ENCODE measurements around the gene CLEC9A. TPM values are rescaled to one million over a fixed set of nuclear protein-coding genes. Genes with fewer than 3 reads are reported as not detected.

The CLEC9A gene
- total and polyA plus RNA-seq, 10 of the 15 experiments (the other 5 are each of a cell fraction or from before 2014, with no cell fraction given) = not detected

DNA sequence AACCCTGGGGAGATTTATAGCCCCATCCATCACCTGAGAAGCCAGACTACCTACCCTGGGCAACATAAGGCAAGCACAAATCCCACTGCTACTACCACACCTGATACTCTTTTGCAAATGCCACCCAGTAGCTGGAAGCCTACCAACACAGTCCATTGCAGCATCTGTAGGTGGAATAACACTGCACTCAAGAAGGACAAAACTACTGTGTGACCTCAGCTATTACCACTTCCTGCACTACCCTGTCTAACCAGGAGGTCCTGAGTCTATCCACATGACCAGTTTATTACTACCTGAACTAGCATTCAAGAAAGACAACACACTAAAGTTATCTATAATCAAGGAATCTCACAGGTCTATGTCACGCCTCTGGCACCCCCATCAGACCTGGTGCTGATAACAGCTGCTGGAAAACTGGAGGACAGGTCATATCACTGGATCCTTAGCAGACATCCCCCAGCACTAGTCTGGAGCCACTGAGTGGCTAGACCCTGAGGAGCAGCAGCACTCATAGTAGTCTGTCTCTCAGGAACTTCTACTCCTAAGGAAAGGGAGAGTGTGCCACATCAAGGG, 71.3 kb downstream of the CLEC9A start:
- FAIRE-seq = no peak
- Histone ChIP-seq H3K27me3 (replicated peaks in 1 of 2; ENCODE audit: control insufficient read depth in 2 of 2, insufficient read depth in 2 of 2, low read length in 1 of 2) (no peaks in the 10 kb centered on the region), H3K4me2 (ENCODE audit: control insufficient read depth, insufficient read depth) (no peak overlapping the region), H3K79me2 (ENCODE audit: control insufficient read depth, insufficient read depth, low read length) (no peaks in the 10 kb centered on the region), H3K4me3 (no peak overlapping the region), H3K36me3 (ENCODE audit: control insufficient read depth in 2 of 2, insufficient read depth in 2 of 2, low read length in 1 of 2) (no peaks in the 10 kb centered on the region), H4K20me1 (ENCODE audit: control insufficient read depth, insufficient read depth) (no peaks in the 10 kb centered on the region), H3K9ac (ENCODE audit: control insufficient read depth, insufficient read depth, low read length) (no peak overlapping the region), H2AFZ (ENCODE audit: control insufficient read depth, low read depth, low read length) (no peak overlapping the region), H3K4me1 (ENCODE audit: control insufficient read depth, insufficient read depth, low read length) (no peaks in the 10 kb centered on the region), H3K27ac (ENCODE audit: control insufficient read depth, insufficient read depth) (no peak overlapping the region), H3K9me3 (replicated peaks; ENCODE audit: control insufficient read depth, insufficient read depth, low read length) (peaks cover 2% of the 10 kb centered on the region; the same call in 1 of the 3 replicates)
- no peak; the same call in 2 of the 3 replicates for ATAC-seq
- SMC1A ChIA-PET (ENCODE audit: uncharacterized antibody, unreplicated experiment) = no interaction called here
- no TSS peak for BruUV-seq (replicated peaks)
- CTCF ChIA-PET = interaction anchor here (1.8 kb wide), 1 partner anchor 33 kb away, joined by 3 read pairs; no protein-coding TSS in a partner anchor
- intact Hi-C loops (cut with micrococcal nuclease; ENCODE audit: unreplicated experiment) (no loop called here), in situ Hi-C loops (cut with MboI) (no loop called here)
- WGBS (ENCODE audit: insufficient coverage, insufficient replicate concordance, low lambda C conversion rate, missing lambda C conversion rate) = 21% methylated on average over 1 of the region's 1 CpG
- RAD21 ChIA-PET (ENCODE audit: unreplicated experiment) = no interaction called here
- POLR2A ChIA-PET = no interaction called here
- DNase-seq (ENCODE audit: low read depth, low spot score) = no peak
- TF ChIP-seq MEF2A (IDR thresholded peaks at IDR 0.05; ENCODE audit: insufficient read depth, low read depth, low read length) (no peak), RELB (IDR thresholded peaks at IDR 0.05; ENCODE audit: low read depth) (no peak), ESRRA (IDR thresholded peaks at IDR 0.05; ENCODE audit: low read length) (no peak), KDM1A (IDR thresholded peaks at IDR 0.05; ENCODE audit: borderline replicate concordance) (no peak), JUNB (IDR thresholded peaks at IDR 0.05) (no peak), CREM (IDR thresholded peaks at IDR 0.05; ENCODE audit: low read depth) (no peak), CBFB (IDR thresholded peaks at IDR 0.05; ENCODE audit: low read depth) (no peak), SRF (IDR thresholded peaks at IDR 0.05; ENCODE audit: low read depth in 2 of 2, low read length in 2 of 2) (no peak), PRDM15 (CRISPR knock-in tag; IDR thresholded peaks at IDR 0.05) (no peak), SMAD1 (IDR thresholded peaks at IDR 0.05; ENCODE audit: low read depth, partially characterized antibody) (no peak), HDGF (IDR thresholded peaks at IDR 0.05) (no peak), MTA3 (IDR thresholded peaks at IDR 0.05; ENCODE audit: borderline replicate concordance, low read length) (no peak)
- TF ChIP-seq, protein P1, sequence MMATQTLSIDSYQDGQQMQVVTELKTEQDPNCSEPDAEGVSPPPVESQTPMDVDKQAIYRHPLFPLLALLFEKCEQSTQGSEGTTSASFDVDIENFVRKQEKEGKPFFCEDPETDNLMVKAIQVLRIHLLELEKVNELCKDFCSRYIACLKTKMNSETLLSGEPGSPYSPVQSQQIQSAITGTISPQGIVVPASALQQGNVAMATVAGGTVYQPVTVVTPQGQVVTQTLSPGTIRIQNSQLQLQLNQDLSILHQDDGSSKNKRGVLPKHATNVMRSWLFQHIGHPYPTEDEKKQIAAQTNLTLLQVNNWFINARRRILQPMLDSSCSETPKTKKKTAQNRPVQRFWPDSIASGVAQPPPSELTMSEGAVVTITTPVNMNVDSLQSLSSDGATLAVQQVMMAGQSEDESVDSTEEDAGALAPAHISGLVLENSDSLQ (IDR thresholded peaks at IDR 0.05) = no peak

Measured in GM12878 (cell line).